Sigmoid colon (tissue), 7 donors: ENCODE data around the gene FRYL. TPM values are rescaled to one million over a fixed set of nuclear protein-coding genes. Genes with fewer than 3 reads are reported as not detected.

ENCODE experiments used
- DNase-seq: peaks from one replicate; pipeline ENCODE4 v3.0.0-alpha.2; 2019
- H3K27ac ChIP-seq, 4 donors: fragments of 200-600 bp; sonication (generic); one replicate each; pipeline ENCODE4 v1.5.1; 2016 to 2019; ENCODE audit warnings: mild to moderate bottlenecking in 1 of 4
- H3K27me3 ChIP-seq, 3 donors: fragments of 200-600 bp; sonication (generic); one replicate each; pipeline ENCODE4 v1.5.1; 2019; ENCODE audit warnings: mild to moderate bottlenecking in 1 of 3
- H3K36me3 ChIP-seq, 4 donors: fragments of 200-600 bp; sonication (generic); one replicate each; pipeline ENCODE4 v1.5.1; 2016 to 2019
- H3K4me1 ChIP-seq, 4 donors: fragments of 200-600 bp; sonication (generic); one replicate each; pipeline ENCODE4 v1.5.1; 2017 to 2019
- H3K4me3 ChIP-seq, 4 donors: fragments of 200-600 bp; sonication (generic); one replicate each; pipeline ENCODE4 v1.5.1; 2017 to 2019; ENCODE audit warnings: mild to moderate bottlenecking in 2 of 4, moderate library complexity in 1 of 4
- H3K9me3 ChIP-seq, 4 donors: fragments of 200-600 bp in 3 of 4; sonication (generic) in 3 of 4; one replicate each; pipeline versions ENCODE4 v1.5.1 to v1.6.1; 2013 to 2019
- CTCF ChIP-seq, 4 experiments: fragments of 450-650 bp in 3 of 4; fragments of 200-600 bp in 1 of 4; IDR thresholded peaks; one replicate each; pipeline ENCODE4 v1.5.1; 2016 to 2019; ENCODE audit warnings: antibody characterized with exemption in 4 of 4, mild to moderate bottlenecking in 3 of 4, moderate library complexity in 2 of 4
- EP300 ChIP-seq, 4 donors: sonication (generic); formaldehyde crosslinking; IDR thresholded peaks; one replicate each; pipeline ENCODE4 v1.6.1; 2017; ENCODE audit warnings: antibody characterized with exemption in 4 of 4
- POLR2A ChIP-seq, 2 donors: fragments of 450-650 bp; IDR thresholded peaks; one replicate each; pipeline ENCODE4 v1.6.1; 2016; ENCODE audit warnings: antibody characterized with exemption in 2 of 2, mild to moderate bottlenecking in 2 of 2, moderate library complexity in 2 of 2
- POLR2AphosphoS5 ChIP-seq, 4 donors: sonication (generic); formaldehyde crosslinking; IDR thresholded peaks; one replicate each; pipeline ENCODE4 v1.6.1; 2017; ENCODE audit warnings: antibody characterized with exemption in 4 of 4
- WGBS, 2 donors: extraction: QIAGEN DNeasy Blood & Tissue Kit; methylation state at CpG; one replicate each; pipeline ENCODE4 v1.1.7; 2013; 5-methylcytosine and 5-hydroxymethylcytosine counted together
- intact Hi-C: fragments of 100-400 bp; cut with DNase I; formaldehyde crosslinking; loops from one replicate; pipeline ENCODE4 v1.15.1; 2023
- polyA plus RNA-seq, 3 donors: library from polyadenylated mRNA; stranded (reverse); fragments of 200-250 nt; gene quantifications; one replicate each; pipeline ENCODE4 v1.2.3, GENCODE V29; 2013
- total RNA-seq, 4 donors: library from RNA; depleted of rRNA; stranded (reverse); fragments of >200 nt; gene quantifications; one replicate each; pipeline ENCODE4 v1.1.0, GENCODE V29; 2016
- donor health status: healthy with polysubstance abuse.
- donor health status: Bipolar disorder and iron deficiency.
- donor health status: healthy.

The FRYL gene
- total and polyA plus RNA-seq, 7 donors = 41.4 to 72.4 (median 55.0) TPM

- no peak for TF ChIP-seq CTCF (IDR thresholded peaks at IDR 0.05)
- TF ChIP-seq POLR2AphosphoS5 (IDR thresholded peaks at IDR 0.05) = no peak
- TF ChIP-seq EP300 (IDR thresholded peaks at IDR 0.05) = no peak
- no peak for TF ChIP-seq POLR2A (IDR thresholded peaks at IDR 0.05)
- no peak overlapping the region for H3K27ac ChIP-seq
- DNase-seq = no peak
- H3K36me3 ChIP-seq = peaks cover 0 to 15% (median 0%) of the 10 kb centered on the region in 4 donors
- no peaks in the 10 kb centered on the region for H3K27me3 ChIP-seq
- peaks cover 0 to 8% (median 0%) of the 10 kb centered on the region in 4 donors for H3K4me1 ChIP-seq
- 93 to 94% methylated on average over 8 of the region's 8 CpGs for WGBS, 2 donors
- intact Hi-C loops = no loop called here
- no peak overlapping the region for H3K4me3 ChIP-seq
- H3K9me3 ChIP-seq = no peaks in the 10 kb centered on the region
These were observed 69.5 kb downstream of the FRYL start for GRCh38 chr4:48710446-48711209.

GRCh38 chr4:48709901-48710300 lies 70.2 kb downstream of the FRYL start:
- 83 to 86% methylated on average over 1 of the region's 1 CpG for WGBS, 2 donors
- TF ChIP-seq POLR2AphosphoS5 (IDR thresholded peaks at IDR 0.05) = no peak
- TF ChIP-seq POLR2A (IDR thresholded peaks at IDR 0.05) = no peak
- no peak for TF ChIP-seq EP300 (IDR thresholded peaks at IDR 0.05)
- TF ChIP-seq CTCF (IDR thresholded peaks at IDR 0.05) = no peak
- Histone ChIP-seq H3K27me3 (no peaks in the 10 kb centered on the region), H3K36me3 (peaks cover 0 to 15% (median 0%) of the 10 kb centered on the region in 4 donors), H3K9me3 (no peaks in the 10 kb centered on the region), H3K4me1 (peaks cover 0 to 8% (median 0%) of the 10 kb centered on the region in 4 donors), H3K4me3 (no peak overlapping the region), H3K27ac (no peak overlapping the region)
- DNase-seq = no peak
- intact Hi-C loops = no loop called here

- intact Hi-C loops = no loop called here
These were observed 71.5 kb downstream of the FRYL start for GRCh38 chr4:48708610-48709009.

GRCh38 chr4:48706736-48707135 lies 73.3 kb downstream of the FRYL start:
- H3K36me3 ChIP-seq = peaks cover 0 to 15% (median 0%) of the 10 kb centered on the region in 4 donors
- DNase-seq = no peak
- peaks cover 0 to 8% (median 0%) of the 10 kb centered on the region in 4 donors for H3K4me1 ChIP-seq
- no peaks in the 10 kb centered on the region for H3K9me3 ChIP-seq
- TF ChIP-seq EP300 (IDR thresholded peaks at IDR 0.05) = no peak
- no peak for TF ChIP-seq POLR2A (IDR thresholded peaks at IDR 0.05)
- TF ChIP-seq POLR2AphosphoS5 (IDR thresholded peaks at IDR 0.05) = no peak
- no peak for TF ChIP-seq CTCF (IDR thresholded peaks at IDR 0.05)
- H3K27me3 ChIP-seq = no peaks in the 10 kb centered on the region
- H3K27ac ChIP-seq = no peak overlapping the region
- no peak overlapping the region for H3K4me3 ChIP-seq
- intact Hi-C loops = no loop called here

More at GRCh38 chr4:48708610-48709009, 71.5 kb downstream of the FRYL start:
- Histone ChIP-seq H3K4me3 (no peak overlapping the region), H3K27me3 (no peaks in the 10 kb centered on the region), H3K9me3 (no peaks in the 10 kb centered on the region), H3K4me1 (peaks cover 0 to 8% (median 0%) of the 10 kb centered on the region in 4 donors), H3K36me3 (peaks cover 0 to 15% (median 0%) of the 10 kb centered on the region in 4 donors), H3K27ac (no peak overlapping the region)
- 96 to 99% methylated on average over 7 of the region's 7 CpGs for WGBS, 2 donors
- DNase-seq = no peak
- TF ChIP-seq EP300 (IDR thresholded peaks at IDR 0.05) (no peak), POLR2AphosphoS5 (IDR thresholded peaks at IDR 0.05) (no peak), CTCF (IDR thresholded peaks at IDR 0.05) (no peak), POLR2A (IDR thresholded peaks at IDR 0.05) (no peak)
